SK-N-SH treated with all-trans-retinoic acid at 6 μM for 48 hours (cell line): ENCODE measurements around the gene LRRIQ1.

Source experiments
- ARNTL ChIP-seq: fragments of 450-650 bp; formaldehyde crosslinking; IDR thresholded peaks from 2 replicates; pipeline ENCODE4 v1.5.0; 2020; ENCODE audit warnings: low read depth, mild to moderate bottlenecking, moderate library complexity, borderline replicate concordance
- BACH2 ChIP-seq: fragments of 250-450 bp; sonication (Bioruptor Pico); IDR thresholded peaks from 2 replicates; pipeline ENCODE4 v1.9.0; 2021; ENCODE audit warnings: mild to moderate bottlenecking, borderline replicate concordance
- CSDC2 ChIP-seq: fragments of 250-450 bp; sonication (Bioruptor Pico); IDR thresholded peaks from 2 replicates; pipeline ENCODE4 v1.5.0; 2020; ENCODE audit warnings: mild to moderate bottlenecking, moderate library complexity
- ESRRG ChIP-seq: fragments of 250-450 bp; sonication (Bioruptor Pico); IDR thresholded peaks from 2 replicates; pipeline ENCODE4 v1.6.1; 2021; ENCODE audit warnings: mild to moderate bottlenecking
- PPARA ChIP-seq: fragments of 250-450 bp; sonication (Bioruptor Pico); IDR thresholded peaks from 2 replicates; pipeline ENCODE4 v1.5.0; 2020; ENCODE audit warnings: mild to moderate bottlenecking, borderline replicate concordance
- SNAI2 ChIP-seq: fragments of 250-450 bp; sonication (Bioruptor Pico); IDR thresholded peaks from 2 replicates; pipeline ENCODE4 v1.5.0; 2020; ENCODE audit warnings: mild to moderate bottlenecking, moderate library complexity
- ZC3H10 ChIP-seq: fragments of 250-450 bp; sonication (Bioruptor Pico); IDR thresholded peaks from 2 replicates; pipeline ENCODE4 v1.5.1; 2021; ENCODE audit warnings: mild to moderate bottlenecking, moderate library complexity
- ZFP3 ChIP-seq: fragments of 250-450 bp; sonication (Bioruptor Pico); IDR thresholded peaks from 2 replicates; pipeline ENCODE4 v1.5.0; 2020; ENCODE audit warnings: mild to moderate bottlenecking, moderate library complexity
- ZNF565 ChIP-seq: fragments of 450-650 bp; formaldehyde crosslinking; conservative IDR thresholded peaks from 2 replicates; pipeline ENCODE4 v1.5.0; 2020; ENCODE audit warnings: low read depth, mild to moderate bottlenecking, moderate library complexity
- ZNF70 ChIP-seq: fragments of 450-650 bp; formaldehyde crosslinking; IDR thresholded peaks from 2 replicates; pipeline ENCODE4 v1.5.0; 2020; ENCODE audit warnings: mild to moderate bottlenecking, moderate library complexity
- ZNF8 ChIP-seq: fragments of 450-650 bp; formaldehyde crosslinking; IDR thresholded peaks from 2 replicates; pipeline ENCODE4 v1.5.0; 2020; ENCODE audit warnings: mild to moderate bottlenecking, moderate library complexity
- TF ChIP-seq, protein P1 (sequence below): fragments of 250-450 bp; sonication (Bioruptor Pico); IDR thresholded peaks from 2 replicates; pipeline ENCODE4 v1.8.0; 2020; ENCODE audit warnings: mild to moderate bottlenecking, moderate library complexity, borderline replicate concordance
- TF ChIP-seq, protein P2 (sequence below): fragments of 250-450 bp; sonication (Bioruptor Pico); IDR thresholded peaks from 2 replicates; pipeline ENCODE4 v1.5.1; 2020; ENCODE audit warnings: low read depth, mild to moderate bottlenecking, moderate library complexity

DNA sequence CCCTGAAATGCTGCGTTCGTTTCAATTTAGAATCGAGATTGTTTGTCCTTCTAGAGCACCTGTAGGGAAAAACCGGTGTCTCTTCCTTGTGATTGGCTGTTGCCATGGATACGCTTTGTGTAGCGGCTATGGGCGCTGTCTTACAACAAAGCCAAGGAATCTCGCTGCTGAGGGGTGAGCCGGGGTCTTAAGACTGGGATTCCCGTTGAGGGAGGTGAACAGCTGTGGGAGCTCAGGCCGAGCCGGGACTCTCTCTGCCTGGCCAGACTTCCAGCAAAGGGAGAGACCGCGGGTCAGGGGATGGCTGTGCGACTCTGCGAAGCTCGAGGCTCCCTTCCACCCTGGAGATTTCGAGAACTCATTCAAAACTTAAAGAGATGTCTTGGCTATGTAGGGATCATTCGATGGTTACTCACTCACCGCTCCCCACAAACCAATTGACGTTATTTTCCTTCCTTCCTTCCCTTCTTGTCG lies at the start of gene LRRIQ1, which contains the start of gene TSPAN19:
- TF ChIP-seq, protein P1, sequence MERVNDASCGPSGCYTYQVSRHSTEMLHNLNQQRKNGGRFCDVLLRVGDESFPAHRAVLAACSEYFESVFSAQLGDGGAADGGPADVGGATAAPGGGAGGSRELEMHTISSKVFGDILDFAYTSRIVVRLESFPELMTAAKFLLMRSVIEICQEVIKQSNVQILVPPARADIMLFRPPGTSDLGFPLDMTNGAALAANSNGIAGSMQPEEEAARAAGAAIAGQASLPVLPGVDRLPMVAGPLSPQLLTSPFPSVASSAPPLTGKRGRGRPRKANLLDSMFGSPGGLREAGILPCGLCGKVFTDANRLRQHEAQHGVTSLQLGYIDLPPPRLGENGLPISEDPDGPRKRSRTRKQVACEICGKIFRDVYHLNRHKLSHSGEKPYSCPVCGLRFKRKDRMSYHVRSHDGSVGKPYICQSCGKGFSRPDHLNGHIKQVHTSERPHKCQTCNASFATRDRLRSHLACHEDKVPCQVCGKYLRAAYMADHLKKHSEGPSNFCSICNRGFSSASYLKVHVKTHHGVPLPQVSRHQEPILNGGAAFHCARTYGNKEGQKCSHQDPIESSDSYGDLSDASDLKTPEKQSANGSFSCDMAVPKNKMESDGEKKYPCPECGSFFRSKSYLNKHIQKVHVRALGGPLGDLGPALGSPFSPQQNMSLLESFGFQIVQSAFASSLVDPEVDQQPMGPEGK (CRISPR knock-in tag), result no peak
- TF ChIP-seq, protein P2, sequence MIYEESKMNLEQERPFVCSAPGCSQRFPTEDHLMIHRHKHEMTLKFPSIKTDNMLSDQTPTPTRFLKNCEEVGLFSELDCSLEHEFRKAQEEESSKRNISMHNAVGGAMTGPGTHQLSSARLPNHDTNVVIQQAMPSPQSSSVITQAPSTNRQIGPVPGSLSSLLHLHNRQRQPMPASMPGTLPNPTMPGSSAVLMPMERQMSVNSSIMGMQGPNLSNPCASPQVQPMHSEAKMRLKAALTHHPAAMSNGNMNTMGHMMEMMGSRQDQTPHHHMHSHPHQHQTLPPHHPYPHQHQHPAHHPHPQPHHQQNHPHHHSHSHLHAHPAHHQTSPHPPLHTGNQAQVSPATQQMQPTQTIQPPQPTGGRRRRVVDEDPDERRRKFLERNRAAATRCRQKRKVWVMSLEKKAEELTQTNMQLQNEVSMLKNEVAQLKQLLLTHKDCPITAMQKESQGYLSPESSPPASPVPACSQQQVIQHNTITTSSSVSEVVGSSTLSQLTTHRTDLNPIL (CRISPR knock-in tag), result no peak
- TF ChIP-seq ARNTL (CRISPR knock-in tag) (no peak), ZNF8 (CRISPR knock-in tag) (no peak), PPARA (CRISPR knock-in tag) (no peak), BACH2 (CRISPR knock-in tag) (no peak), SNAI2 (no peak), CSDC2 (no peak), ZC3H10 (no peak), ESRRG (CRISPR knock-in tag) (no peak), ZNF70 (CRISPR knock-in tag) (no peak), ZNF565 (CRISPR knock-in tag) (no peak), ZFP3 (CRISPR knock-in tag) (no peak)
